HG02870 (cell line): ENCODE measurements around the gene PLXNB1.
"Not testable (repeated sequence)": the region's sequence is repeated elsewhere in the genome, so short reads cannot be mapped to it uniquely, and the experiment has no call there.

Experiments used
- ATAC-seq: cut with Tn5 transposase; IDR thresholded peaks from one replicate; pipeline ENCODE4 v1.9.1; 2021; ENCODE audit warnings: mild to moderate bottlenecking, moderate library complexity; ENCODE audit not compliant: unreplicated experiment

The PLXNB1 gene

GRCh38 chr3:48465531-48466378, 35.9 kb upstream of the PLXNB1 start:
- ATAC-seq: peak; percentile 81

DNA sequence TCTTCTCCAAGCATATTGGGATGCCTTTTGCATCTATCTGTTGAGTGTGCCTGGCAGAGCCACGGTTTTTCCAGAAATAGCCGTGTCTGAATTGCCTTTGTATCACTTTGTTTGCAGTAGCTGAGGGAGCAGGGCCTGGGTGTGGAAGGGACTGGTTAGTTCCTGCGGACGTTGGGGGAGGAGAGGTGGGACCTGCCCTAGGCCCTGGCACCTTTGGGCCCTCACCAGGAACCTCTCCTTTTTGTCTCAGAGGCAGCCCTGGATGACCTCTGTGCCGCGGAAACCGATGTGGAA, 35.3 kb upstream of the PLXNB1 start:
- ATAC-seq: no peak

DNA sequence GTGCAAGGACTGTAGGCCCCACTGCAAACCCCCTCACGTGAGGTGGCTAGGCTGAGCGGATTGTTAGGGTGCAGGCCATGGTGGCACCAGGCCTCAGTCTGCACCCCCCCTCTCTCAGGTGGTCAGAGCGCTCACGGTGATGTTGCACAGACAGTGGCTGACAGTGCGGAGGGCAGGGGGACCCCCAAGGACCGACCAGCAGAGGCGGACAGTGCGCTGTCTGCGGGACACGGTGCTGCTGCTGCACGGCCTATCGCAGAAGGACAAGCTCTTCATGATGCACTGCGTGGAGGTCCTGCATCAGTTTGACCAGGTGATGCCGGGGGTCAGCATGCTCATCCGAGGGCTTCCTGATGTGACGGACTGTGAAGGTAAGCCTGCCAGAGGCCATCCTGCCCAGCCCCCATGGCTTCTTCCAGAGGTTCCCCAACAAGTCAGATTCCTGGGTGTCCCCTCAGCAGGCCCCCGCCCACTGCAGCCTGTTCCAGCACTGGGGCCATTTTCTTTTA, 34.9 kb upstream of the PLXNB1 start:
- no peak for ATAC-seq

GRCh38 chr3:48463703-48464102, 33.8 kb upstream of the PLXNB1 start:
- ATAC-seq: no peak

GRCh38 chr3:48461767-48462166, 31.9 kb upstream of the PLXNB1 start:
- not testable (repeated sequence) for ATAC-seq

DNA sequence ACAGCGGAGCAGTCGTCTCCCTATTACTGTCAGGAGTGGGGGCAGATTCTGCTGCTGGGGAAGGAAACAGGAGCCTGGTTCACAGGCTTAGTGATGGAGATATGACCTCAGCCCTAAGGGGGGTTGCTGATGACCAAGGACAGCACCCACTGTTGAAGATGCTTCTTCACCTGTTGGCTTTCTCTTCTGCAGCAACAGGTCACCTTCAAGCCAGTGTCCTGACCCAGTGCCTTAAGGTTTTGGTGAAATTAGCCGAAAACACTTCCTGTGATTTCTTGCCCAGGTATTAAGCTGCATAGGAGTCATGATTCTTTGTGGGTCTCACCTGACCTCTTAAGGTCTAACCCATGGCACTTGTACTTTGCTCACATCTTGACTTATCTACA, 30.6 kb upstream of the PLXNB1 start:
- ATAC-seq: no peak

GRCh38 chr3:48459773-48460516, 30.1 kb upstream of the PLXNB1 start:
- ATAC-seq: no peak

DNA sequence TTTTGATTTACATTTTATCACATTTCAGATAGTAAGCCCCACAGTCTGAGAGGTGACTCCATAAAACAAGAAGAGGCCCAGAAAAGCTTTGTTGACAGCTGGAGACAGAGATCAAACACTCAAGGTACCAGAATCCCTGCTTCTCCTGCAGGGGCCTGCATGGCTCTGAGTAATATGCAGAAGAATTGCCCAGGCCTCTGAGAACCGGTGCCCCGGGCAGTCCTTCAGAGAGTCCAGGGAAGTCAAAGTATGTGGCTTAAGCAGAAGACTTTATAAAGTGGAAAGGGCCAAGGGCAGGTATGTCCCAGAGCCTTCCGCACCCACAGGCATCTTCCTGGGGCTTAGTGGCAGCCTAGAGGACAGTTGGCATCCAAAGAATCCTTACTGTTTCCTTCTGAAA, 29.4 kb upstream of the PLXNB1 start:
- ATAC-seq: no peak

DNA sequence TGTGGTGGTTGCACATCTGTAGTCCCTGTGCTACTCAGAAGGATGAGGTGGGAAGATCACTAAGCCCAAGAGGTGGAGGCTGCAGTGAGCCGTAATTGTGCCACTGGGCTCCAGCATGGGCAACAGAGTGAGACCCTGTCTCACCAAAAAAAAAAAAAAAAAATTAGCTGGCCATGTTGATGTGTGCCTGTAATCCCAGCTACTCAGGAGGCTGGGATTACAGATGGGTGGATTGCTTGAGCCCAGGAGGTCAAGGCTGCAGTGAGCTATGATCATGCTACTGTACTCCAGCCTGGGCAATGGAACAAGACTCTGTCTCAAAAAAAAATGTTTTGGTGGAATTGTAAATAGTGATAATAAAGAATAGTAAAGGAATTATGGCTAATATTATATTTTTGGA, 26.6 kb upstream of the PLXNB1 start:
- no peak for ATAC-seq

- ATAC-seq: no peak
Measured at GRCh38 chr3:48451270-48451669, 21.4 kb upstream of the PLXNB1 start.

- peak; percentile 76 for ATAC-seq
Measured at GRCh38 chr3:48446425-48447193, 16.7 kb upstream of the PLXNB1 start, which contains the start of gene ATRIP. Gene ATRIP, plus strand, starts transcription at chr3:48446737. Its CDS starts 109 bp downstream, at chr3:48446846.

- ATAC-seq: no peak
Measured at GRCh38 chr3:48446043-48446424, 16.1 kb upstream of the PLXNB1 start.

DNA sequence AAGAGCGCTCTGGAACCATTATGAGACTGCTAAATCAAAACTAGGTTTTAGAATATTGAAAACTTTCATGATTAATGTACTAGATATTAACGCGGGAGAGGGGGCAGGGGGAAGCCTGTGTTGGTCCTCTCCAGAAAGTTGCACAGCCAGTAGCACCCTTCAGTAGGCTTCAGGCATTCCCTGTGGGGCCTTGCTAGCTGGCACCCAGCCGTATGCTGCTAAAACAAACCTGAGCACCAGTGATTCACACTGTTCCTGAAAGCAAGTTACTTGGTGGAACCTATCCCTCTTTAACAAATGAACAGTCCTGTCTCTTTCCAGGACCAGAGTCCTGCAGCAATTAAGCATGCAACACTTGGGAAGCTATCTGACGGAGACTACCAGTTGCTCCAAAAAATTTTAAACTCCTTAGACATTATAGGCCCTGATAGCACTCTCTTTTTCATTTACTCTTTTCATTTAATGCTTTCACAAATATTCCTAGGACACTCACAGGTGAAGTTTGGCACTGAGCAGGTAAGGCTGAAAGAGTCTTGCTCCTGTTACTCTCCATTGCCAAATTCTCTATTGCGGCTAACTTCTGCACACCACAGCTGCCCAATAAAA, 15.5 kb upstream of the PLXNB1 start:
- no peak for ATAC-seq

DNA sequence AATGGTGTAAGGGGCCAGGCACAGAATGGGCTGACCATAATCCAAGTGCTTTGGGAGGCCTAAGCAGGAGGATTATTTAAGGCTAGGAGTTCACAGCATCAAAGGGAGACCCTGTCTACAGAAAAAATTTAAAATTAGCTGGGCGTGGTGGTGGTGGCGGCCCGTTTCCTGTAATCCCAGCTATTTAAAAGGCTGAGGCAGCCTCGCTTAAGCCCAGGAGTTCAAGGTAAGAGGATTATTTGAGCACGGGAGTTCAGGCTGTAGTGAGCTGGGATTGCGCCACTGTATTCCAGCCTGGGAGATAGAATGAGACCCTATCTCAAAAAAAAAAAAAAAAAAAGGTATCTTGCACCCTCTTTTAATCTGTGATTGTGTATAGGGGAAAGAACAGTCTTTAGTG, 12.1 kb upstream of the PLXNB1 start:
- no peak for ATAC-seq

GRCh38 chr3:48440590-48440958, 10.7 kb upstream of the PLXNB1 start:
- no peak for ATAC-seq

DNA sequence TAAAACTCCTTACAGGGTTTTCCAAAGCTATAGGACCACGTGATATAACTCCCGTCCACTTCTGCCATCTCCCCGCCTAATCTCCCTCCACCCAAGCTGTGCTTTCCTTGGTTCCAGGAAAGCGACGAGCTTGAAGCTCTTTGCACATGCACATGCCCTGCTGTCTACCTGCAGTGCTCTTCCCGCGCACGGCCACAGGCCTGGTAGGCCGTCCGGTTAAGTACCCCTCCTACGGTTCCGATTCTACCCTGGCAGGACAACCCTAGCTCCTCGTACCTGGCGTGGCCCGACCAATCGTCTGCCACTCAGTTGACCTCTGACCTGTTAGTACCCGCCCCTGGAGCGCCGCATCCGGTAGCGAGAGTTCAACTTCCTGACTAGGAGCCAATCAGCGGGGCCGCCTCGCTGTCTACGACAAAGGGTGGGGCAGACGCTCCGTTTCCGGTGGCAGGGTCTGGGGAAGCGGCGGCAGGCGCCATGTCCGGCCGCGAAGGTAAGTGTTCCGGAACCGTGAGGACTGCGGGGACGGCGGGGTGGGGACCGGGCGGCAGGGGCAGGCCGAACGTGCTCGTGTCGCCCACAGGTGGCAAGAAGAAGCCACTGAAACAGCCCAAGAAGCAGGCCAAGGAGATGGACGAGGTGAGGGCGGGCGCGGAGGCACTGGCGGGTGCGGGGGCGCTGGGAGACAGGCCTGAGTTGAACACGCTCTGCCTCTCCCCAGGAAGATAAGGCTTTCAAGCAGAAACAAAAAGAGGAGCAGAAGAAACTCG, 10.1 kb upstream of the PLXNB1 start, which contains the start of the genes CCDC51 and TMA7:
TSS of gene CCDC51 (minus strand) at position 300 of the 770 bp plus-strand sequence. CDS start 4,991 bp downstream, outside the sequence.
TSS of gene TMA7 (plus strand) at position 438 of the 770 bp plus-strand sequence. CDS start at position 478, 40 bp downstream.
- ATAC-seq: peak; percentile 97

- no peak for ATAC-seq
Measured at GRCh38 chr3:48437812-48438211, 7.9 kb upstream of the PLXNB1 start.

- no peak for ATAC-seq
Measured at GRCh38 chr3:48436855-48437254, 7.0 kb upstream of the PLXNB1 start.

GRCh38 chr3:48436477-48436787, 6.5 kb upstream of the PLXNB1 start:
- no peak for ATAC-seq

DNA sequence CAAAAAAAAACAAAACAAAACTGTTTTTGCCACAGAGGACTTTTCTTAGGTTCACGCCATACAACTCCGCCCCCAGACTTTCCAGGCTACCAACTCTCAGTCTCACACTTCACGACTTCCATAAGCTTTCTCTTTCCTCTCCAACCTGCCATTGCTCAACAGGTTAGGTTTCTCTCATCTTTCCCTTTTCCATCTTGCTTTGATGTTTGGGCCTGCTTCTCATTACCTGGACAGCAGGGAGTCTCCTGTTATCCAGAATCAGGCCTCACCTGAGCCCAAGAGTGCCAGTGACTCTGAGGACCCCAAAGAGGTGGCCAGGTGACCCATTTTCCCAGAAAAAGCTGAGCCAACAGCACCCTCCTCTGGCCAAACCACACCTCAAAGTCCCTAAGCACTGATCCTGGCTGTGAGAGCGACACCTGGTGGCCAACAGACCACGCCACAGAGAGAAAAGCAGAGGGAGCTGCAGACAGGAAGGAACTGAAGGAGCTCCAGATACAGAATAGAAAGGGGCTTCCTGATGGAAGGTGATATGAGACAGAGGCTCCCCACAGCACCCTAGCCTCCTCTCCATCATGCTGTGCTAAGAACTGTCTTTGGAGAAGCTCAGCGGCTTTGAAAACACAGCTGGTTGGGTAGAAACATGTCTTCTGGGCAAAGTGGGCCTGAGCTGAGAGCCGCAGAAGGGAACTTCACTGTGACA, 6.0 kb upstream of the PLXNB1 start:
- no peak for ATAC-seq
